Esophagus muscularis mucosa (tissue), 4 donors: ENCODE measurements around the gene DACT2. TPM values are rescaled to one million over a fixed set of nuclear protein-coding genes. Genes with fewer than 3 reads are reported as not detected.

Experiments
- DNase-seq: peaks from one replicate; pipeline ENCODE4 v3.0.0-alpha.2; 2017; ENCODE audit errors: extremely low spot score
- H3K27ac ChIP-seq, 4 donors: fragments of 200-600 bp; sonication (generic); replicated peaks in 1 of 4; 1 replicate in 3 of 4; 2 replicates in 1 of 4; pipeline ENCODE4 v1.5.1; 2016 to 2019; ENCODE audit warnings: mild to moderate bottlenecking in 1 of 4
- H3K27me3 ChIP-seq, 4 donors: fragments of 200-600 bp; sonication (generic); one replicate each; pipeline versions ENCODE4 v1.5.1 to v1.6.0; 2016 to 2019
- H3K36me3 ChIP-seq, 4 donors: fragments of 200-600 bp; sonication (generic); one replicate each; pipeline ENCODE4 v1.5.1; 2016 to 2019
- H3K4me1 ChIP-seq, 4 donors: fragments of 200-600 bp; sonication (generic); one replicate each; pipeline ENCODE4 v1.5.1; 2016 to 2019
- H3K4me3 ChIP-seq, 4 donors: fragments of 200-600 bp; sonication (generic); 1 replicate in 2 of 4; 2 replicates in 2 of 4; pipeline ENCODE4 v1.5.1; 2016 to 2019; ENCODE audit warnings: mild to moderate bottlenecking in 4 of 4, moderate library complexity in 1 of 4
- H3K9me3 ChIP-seq, 4 donors: fragments of 200-600 bp; sonication (generic); 1 replicate in 3 of 4; 2 replicates in 1 of 4; pipeline ENCODE4 v1.5.1; 2016 to 2019
- EP300 ChIP-seq: sonication (generic); formaldehyde crosslinking; IDR thresholded peaks from one replicate; pipeline ENCODE4 v1.6.1; 2017; ENCODE audit warnings: antibody characterized with exemption
- POLR2A ChIP-seq: fragments of 450-650 bp; IDR thresholded peaks from one replicate; pipeline ENCODE4 v1.6.1; 2017; ENCODE audit warnings: antibody characterized with exemption, moderate library complexity, mild to moderate bottlenecking, low read depth
- POLR2AphosphoS5 ChIP-seq, 2 donors: sonication (generic); formaldehyde crosslinking; IDR thresholded peaks; one replicate each; pipeline ENCODE4 v1.6.1; 2017; ENCODE audit warnings: antibody characterized with exemption in 2 of 2
- WGBS: methylation state at CpG from one replicate; pipeline ENCODE4 v1.1.5; 2018; 5-methylcytosine and 5-hydroxymethylcytosine counted together
- intact Hi-C: fragments of 100-400 bp; cut with DNase I; formaldehyde crosslinking; loops from one replicate; pipeline ENCODE4 v1.15.1; 2023
- total RNA-seq, 4 donors: library from RNA; depleted of rRNA; stranded (reverse); fragments of >200 nt; gene quantifications; one replicate each; pipeline versions ENCODE4 v1.1.0 to v1.2.1, GENCODE V29; 2016
- TF ChIP-seq, protein P1 (sequence below), 3 experiments: fragments of 200-600 bp in 2 of 3; fragments of 450-650 bp in 1 of 3; sonication (generic) in 2 of 3; IDR thresholded peaks; one replicate each; pipeline ENCODE4 v1.5.1; 2017 to 2019; ENCODE audit warnings: antibody characterized with exemption in 3 of 3, mild to moderate bottlenecking in 2 of 3, moderate library complexity in 1 of 3

DACT2 gene
- total RNA-seq, 4 donors from 2014 or later, result 0.83 to 2.5 (median 1.3) TPM

DNA sequence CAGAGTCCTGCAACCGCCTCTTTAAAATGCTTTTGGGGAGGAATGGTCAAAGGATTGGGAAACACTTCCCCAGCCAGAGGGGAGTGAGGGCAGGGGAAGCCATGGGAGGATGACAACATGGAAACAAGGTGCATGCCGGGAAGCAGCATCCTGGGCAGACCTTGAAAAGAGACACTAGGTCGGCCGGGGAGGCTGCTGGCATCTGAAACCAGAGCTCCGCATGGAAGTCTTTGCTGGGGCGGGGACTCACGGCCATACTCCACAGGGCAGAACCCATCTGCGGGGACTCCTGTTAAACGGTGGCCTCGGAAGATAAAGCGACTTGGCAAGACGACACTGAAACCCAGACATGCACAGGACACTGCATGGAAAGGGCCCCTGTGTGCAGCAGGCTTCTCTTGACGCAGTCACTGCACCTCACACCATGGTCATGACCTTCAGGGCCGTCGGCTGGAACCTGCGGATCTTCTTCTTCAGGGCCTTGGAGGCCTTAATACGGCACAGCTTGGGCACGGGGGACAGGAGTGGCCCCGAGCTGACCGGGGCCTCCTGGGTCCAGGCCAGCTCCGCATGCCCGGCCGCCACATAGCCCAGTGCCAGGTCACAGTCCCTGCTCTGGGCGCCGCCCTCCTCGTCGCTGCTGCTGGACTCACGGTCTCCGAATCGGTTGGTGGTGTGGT lies 12.4 kb downstream of the DACT2 start:
- 92% methylated on average over 20 of the region's 30 CpGs for WGBS
- intact Hi-C loops, result no loop called here

DNA sequence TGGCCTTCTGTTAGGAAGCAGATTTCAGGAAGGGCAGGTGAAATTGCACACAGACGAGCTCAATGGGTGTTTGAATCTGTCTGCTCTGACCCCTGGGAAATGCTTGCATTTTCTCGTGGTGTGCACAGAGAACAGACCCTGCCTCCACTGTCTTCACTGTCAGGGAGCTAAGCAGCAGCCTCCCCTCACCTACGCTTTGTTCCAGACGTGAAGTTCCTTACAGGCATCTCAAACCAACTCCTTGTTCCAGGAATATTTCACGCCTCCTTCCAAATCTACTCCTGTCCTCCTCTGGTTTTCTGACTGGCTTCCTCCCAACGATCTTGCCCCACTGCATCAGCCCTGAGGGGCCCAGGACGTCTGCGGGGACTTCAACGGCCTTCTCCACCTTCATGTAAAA lies 13.7 kb downstream of the DACT2 start:
- Histone ChIP-seq H3K27me3 (peaks cover 0 to 15% (median 0%) of the 10 kb centered on the region in 4 donors), H3K36me3 (no peaks in the 10 kb centered on the region), H3K4me3 (no peak overlapping the region), H3K4me1 (no peaks in the 10 kb centered on the region), H3K9me3 (no peaks in the 10 kb centered on the region), H3K27ac (no peak overlapping the region)
- WGBS, result 79% methylated on average over 9 of the region's 9 CpGs
- DNase-seq, result no peak
- intact Hi-C loops, result no loop called here
- TF ChIP-seq EP300 (no peak), POLR2A (no peak)
- TF ChIP-seq, protein P1, sequence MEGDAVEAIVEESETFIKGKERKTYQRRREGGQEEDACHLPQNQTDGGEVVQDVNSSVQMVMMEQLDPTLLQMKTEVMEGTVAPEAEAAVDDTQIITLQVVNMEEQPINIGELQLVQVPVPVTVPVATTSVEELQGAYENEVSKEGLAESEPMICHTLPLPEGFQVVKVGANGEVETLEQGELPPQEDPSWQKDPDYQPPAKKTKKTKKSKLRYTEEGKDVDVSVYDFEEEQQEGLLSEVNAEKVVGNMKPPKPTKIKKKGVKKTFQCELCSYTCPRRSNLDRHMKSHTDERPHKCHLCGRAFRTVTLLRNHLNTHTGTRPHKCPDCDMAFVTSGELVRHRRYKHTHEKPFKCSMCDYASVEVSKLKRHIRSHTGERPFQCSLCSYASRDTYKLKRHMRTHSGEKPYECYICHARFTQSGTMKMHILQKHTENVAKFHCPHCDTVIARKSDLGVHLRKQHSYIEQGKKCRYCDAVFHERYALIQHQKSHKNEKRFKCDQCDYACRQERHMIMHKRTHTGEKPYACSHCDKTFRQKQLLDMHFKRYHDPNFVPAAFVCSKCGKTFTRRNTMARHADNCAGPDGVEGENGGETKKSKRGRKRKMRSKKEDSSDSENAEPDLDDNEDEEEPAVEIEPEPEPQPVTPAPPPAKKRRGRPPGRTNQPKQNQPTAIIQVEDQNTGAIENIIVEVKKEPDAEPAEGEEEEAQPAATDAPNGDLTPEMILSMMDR (IDR thresholded peaks at IDR 0.05), result no peak

More for the DNA sequence above, 12.4 kb downstream of the DACT2 start:
- Histone ChIP-seq H3K36me3 (no peaks in the 10 kb centered on the region), H3K27ac (no peak overlapping the region), H3K4me3 (no peak overlapping the region), H3K9me3 (no peaks in the 10 kb centered on the region), H3K27me3 (peaks cover 0 to 15% (median 0%) of the 10 kb centered on the region in 4 donors), H3K4me1 (no peaks in the 10 kb centered on the region)
- DNase-seq, result no peak
- TF ChIP-seq, protein P1 (IDR thresholded peaks at IDR 0.05), result no peak
- TF ChIP-seq EP300 (no peak), POLR2AphosphoS5 (IDR thresholded peaks at IDR 0.05) (no peak), POLR2A (no peak)

DNA sequence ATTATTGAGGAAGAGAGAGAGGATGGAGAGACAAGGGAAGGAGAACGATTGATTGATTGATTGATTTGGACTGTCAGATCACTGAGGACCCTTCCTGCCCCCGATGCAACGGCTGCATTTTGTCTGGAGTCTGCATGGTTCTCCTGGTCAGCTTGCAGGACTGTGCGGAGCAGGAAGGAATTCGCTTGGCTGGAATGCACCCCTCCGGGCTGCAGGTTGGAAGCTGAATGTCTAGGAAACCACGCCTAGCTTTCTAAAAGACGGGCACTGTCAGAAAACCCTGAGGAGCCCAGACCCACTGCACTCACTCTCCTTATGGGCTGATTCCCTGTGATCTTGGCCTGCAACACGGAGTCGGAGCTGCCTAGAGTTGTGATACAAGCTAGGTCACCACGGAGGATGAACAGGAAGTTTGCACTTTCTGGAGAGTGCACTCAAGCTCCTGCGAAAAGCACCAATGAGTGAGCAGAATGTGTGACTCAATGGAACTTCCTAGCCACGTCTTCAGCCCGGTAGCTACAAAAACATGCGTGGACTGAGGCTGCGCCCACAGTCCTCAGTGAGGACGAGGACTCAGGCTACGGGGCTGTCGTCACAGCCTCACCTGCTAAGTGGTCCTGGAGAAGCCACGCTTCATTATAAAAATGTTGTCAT lies 14.4 kb downstream of the DACT2 start:
- intact Hi-C loops, result no loop called here
- TF ChIP-seq, protein P1 (IDR thresholded peaks at IDR 0.05), result no peak
- no peak for TF ChIP-seq EP300
- no peak for TF ChIP-seq POLR2A
- TF ChIP-seq POLR2AphosphoS5 (IDR thresholded peaks at IDR 0.05), result no peak
- DNase-seq, result no peak

DNA sequence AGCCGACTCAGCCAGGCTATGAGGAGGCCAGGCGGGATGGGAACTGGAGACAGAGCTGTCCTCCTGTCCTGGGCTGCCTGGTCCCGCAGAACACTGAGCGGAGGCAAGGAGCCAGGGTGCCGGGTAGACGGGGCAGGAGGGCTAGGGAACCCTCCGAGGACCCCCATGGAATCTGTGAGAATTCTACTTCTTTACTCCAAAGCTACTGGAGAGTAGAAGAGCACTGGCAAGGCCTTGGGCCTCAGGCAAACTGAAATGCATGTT lies 14.9 kb downstream of the DACT2 start:
- no peaks in the 10 kb centered on the region for H3K9me3 ChIP-seq
- intact Hi-C loops, result no loop called here
- H3K36me3 ChIP-seq, result no peaks in the 10 kb centered on the region
- H3K4me1 ChIP-seq, result no peaks in the 10 kb centered on the region
- DNase-seq, result no peak
- 95% methylated on average over 7 of the region's 7 CpGs for WGBS
- no peak overlapping the region for H3K27ac ChIP-seq
- peaks cover 0 to 15% (median 0%) of the 10 kb centered on the region in 4 donors for H3K27me3 ChIP-seq
- TF ChIP-seq POLR2AphosphoS5 (IDR thresholded peaks at IDR 0.05), result no peak
- TF ChIP-seq POLR2A, result no peak
- TF ChIP-seq, protein P1 (IDR thresholded peaks at IDR 0.05), result no peak
- TF ChIP-seq EP300, result no peak
- no peak overlapping the region for H3K4me3 ChIP-seq

More for the DNA sequence above, 14.4 kb downstream of the DACT2 start:
- H3K4me1 ChIP-seq, result no peaks in the 10 kb centered on the region
- WGBS, result 86% methylated on average over 20 of the region's 20 CpGs
- no peaks in the 10 kb centered on the region for H3K9me3 ChIP-seq
- H3K27me3 ChIP-seq, result peaks cover 0 to 15% (median 0%) of the 10 kb centered on the region in 4 donors
- H3K36me3 ChIP-seq, result no peaks in the 10 kb centered on the region
- no peak overlapping the region for H3K4me3 ChIP-seq
- no peak overlapping the region for H3K27ac ChIP-seq
